Glutamatergic neuron (in vitro differentiated cells): Measurements from ENCODE around the gene NDUFS4. TPM values are rescaled to one million over a fixed set of nuclear protein-coding genes. Genes with fewer than 3 reads are reported as not detected.

Source experiments
- DNase-seq: peaks from one replicate; pipeline ENCODE4 v3.0.0; 2022
- H3K27ac Mint-ChIP-seq: one replicate; pipeline ENCODE4 v1.8.0; 2020; ENCODE audit warnings: mild to moderate bottlenecking, mixed read lengths, inconsistent platforms; ENCODE audit not compliant: unreplicated experiment
- H3K27me3 Mint-ChIP-seq: one replicate; pipeline ENCODE4 v1.8.0; 2020; ENCODE audit warnings: mild to moderate bottlenecking, moderate library complexity, mixed read lengths, inconsistent platforms; ENCODE audit not compliant: unreplicated experiment
- H3K36me3 Mint-ChIP-seq: one replicate; pipeline ENCODE4 v1.8.0; 2020; ENCODE audit warnings: mild to moderate bottlenecking, mixed read lengths, inconsistent platforms; ENCODE audit not compliant: unreplicated experiment
- H3K4me1 Mint-ChIP-seq: one replicate; pipeline ENCODE4 v1.8.0; 2020; ENCODE audit warnings: mild to moderate bottlenecking, low read depth, mixed read lengths, inconsistent platforms; ENCODE audit not compliant: unreplicated experiment
- H3K4me3 Mint-ChIP-seq: one replicate; pipeline ENCODE4 v1.8.0; 2020; ENCODE audit warnings: mild to moderate bottlenecking, mixed read lengths, inconsistent platforms; ENCODE audit not compliant: unreplicated experiment
- H3K9me3 Mint-ChIP-seq: one replicate; pipeline ENCODE4 v1.8.0; 2020; ENCODE audit warnings: mild to moderate bottlenecking, moderate library complexity, mixed read lengths, inconsistent platforms; ENCODE audit not compliant: unreplicated experiment
- CTCF ChIP-seq: fragments of 200-600 bp; sonication (generic); IDR thresholded peaks from one replicate; pipeline ENCODE4 v1.5.0; 2021; ENCODE audit not compliant: partially characterized antibody, unreplicated experiment
- total RNA-seq: library from RNA; stranded (reverse); fragmentation: NEBNext Ultra II Directional; extraction: Animal tissue kit (Norgen Biotek cat#: 25700); gene quantifications from one replicate; pipeline ENCODE4 v1.2.1, GENCODE V29; 2021; ENCODE audit not compliant: unreplicated experiment

NDUFS4 gene
- total RNA-seq, 1 donor from 2014 or later, result 87.3 TPM

GRCh38 chr5:53613061-53613460 lies 52.6 kb downstream of the NDUFS4 start:
- Mint-ChIP-seq H3K27me3 (no peaks in the 10 kb centered on the region), H3K27ac (no peak overlapping the region), H3K4me1 (peaks cover 3% of the 10 kb centered on the region), H3K36me3 (no peaks in the 10 kb centered on the region), H3K4me3 (no peak overlapping the region), H3K9me3 (no peaks in the 10 kb centered on the region)
- DNase-seq, result no peak
- TF ChIP-seq CTCF, result no peak

GRCh38 chr5:53613536-53613935 lies 53.1 kb downstream of the NDUFS4 start:
- no peak for TF ChIP-seq CTCF
- Mint-ChIP-seq H3K27me3 (no peaks in the 10 kb centered on the region), H3K4me1 (peaks cover 3% of the 10 kb centered on the region), H3K27ac (no peak overlapping the region), H3K9me3 (no peaks in the 10 kb centered on the region), H3K36me3 (no peaks in the 10 kb centered on the region), H3K4me3 (no peak overlapping the region)
- DNase-seq, result no peak

- Mint-ChIP-seq H3K27ac (no peak overlapping the region), H3K27me3 (no peaks in the 10 kb centered on the region), H3K36me3 (no peaks in the 10 kb centered on the region), H3K4me1 (no peaks in the 10 kb centered on the region), H3K9me3 (no peaks in the 10 kb centered on the region), H3K4me3 (no peak overlapping the region)
- DNase-seq, result no peak
- no peak for TF ChIP-seq CTCF
Observed at GRCh38 chr5:53614376-53614885, 54.0 kb downstream of the NDUFS4 start.

GRCh38 chr5:53616939-53617549 lies 56.6 kb downstream of the NDUFS4 start:
- no peak for DNase-seq

More at GRCh38 chr5:53616939-53617549, 56.6 kb downstream of the NDUFS4 start:
- no peaks in the 10 kb centered on the region for H3K9me3 Mint-ChIP-seq
- no peak for TF ChIP-seq CTCF
- H3K36me3 Mint-ChIP-seq, result no peaks in the 10 kb centered on the region
- no peak overlapping the region for H3K27ac Mint-ChIP-seq
- no peaks in the 10 kb centered on the region for H3K4me1 Mint-ChIP-seq
- H3K4me3 Mint-ChIP-seq, result no peak overlapping the region
- no peaks in the 10 kb centered on the region for H3K27me3 Mint-ChIP-seq
